GM12892 (cell line): Measurements from ENCODE around the gene CA9.
"Not testable (repeated sequence)": the region's sequence is repeated elsewhere in the genome, so short reads cannot be mapped to it uniquely, and the experiment has no call there.

Experiments
- DNase-seq: peaks from one replicate; pipeline ENCODE4 v3.0.0; 2011; ENCODE audit not compliant: insufficient read length
- FAIRE-seq: peaks from 2 replicates; lab custom pipeline; 2011; peaks lifted over from hg19 to GRCh38; lab: Jason Lieb, UNC
- POLR2A ChIP-seq: IDR thresholded peaks from 2 replicates; pipeline ENCODE4 v1.6.1; 2011; ENCODE audit warnings: low read depth, low read length, control low read depth
- POLR2AphosphoS5 ChIP-seq: IDR thresholded peaks from 2 replicates; pipeline ENCODE4 v1.6.1; 2011; ENCODE audit warnings: low read depth, low read length, control low read depth
- TAF1 ChIP-seq: IDR thresholded peaks from 2 replicates; pipeline ENCODE4 v1.6.1; 2011; ENCODE audit warnings: low read depth, mild to moderate bottlenecking, control low read depth, low read length, borderline replicate concordance

CA9 gene

GRCh38 chr9:35643046-35643445 lies 30.7 kb upstream of the CA9 start:
- DNase-seq (no peak), FAIRE-seq (no peak)
- TF ChIP-seq TAF1 = no peak
- TF ChIP-seq POLR2A = no peak
- no peak for TF ChIP-seq POLR2AphosphoS5

DNA sequence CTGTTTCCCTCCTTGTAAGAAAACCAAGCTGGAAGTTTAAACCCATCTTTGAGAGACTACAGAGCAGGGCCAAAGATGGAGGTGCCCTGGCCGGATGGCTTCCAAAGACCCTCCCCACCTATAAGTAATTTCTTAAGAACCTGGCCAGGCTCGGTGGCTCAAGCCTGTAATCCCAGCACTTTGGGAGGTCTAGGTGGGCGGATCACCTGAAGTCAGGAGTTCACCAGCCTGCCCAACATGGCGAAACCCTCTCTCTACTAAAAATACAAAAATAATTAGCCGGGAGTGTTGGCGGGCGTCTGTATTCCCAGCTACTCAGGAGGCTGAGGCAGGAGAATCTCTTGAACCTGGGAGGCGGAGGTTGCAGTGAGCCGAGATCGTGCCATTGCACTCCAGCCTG lies 28.0 kb upstream of the CA9 start:
- DNase-seq, FAIRE-seq: not testable (repeated sequence)

GRCh38 chr9:35646153-35646532 lies 27.6 kb upstream of the CA9 start:
- TF ChIP-seq TAF1 (no peak), POLR2AphosphoS5 (no peak), POLR2A (no peak)
- no peak for FAIRE-seq

DNA sequence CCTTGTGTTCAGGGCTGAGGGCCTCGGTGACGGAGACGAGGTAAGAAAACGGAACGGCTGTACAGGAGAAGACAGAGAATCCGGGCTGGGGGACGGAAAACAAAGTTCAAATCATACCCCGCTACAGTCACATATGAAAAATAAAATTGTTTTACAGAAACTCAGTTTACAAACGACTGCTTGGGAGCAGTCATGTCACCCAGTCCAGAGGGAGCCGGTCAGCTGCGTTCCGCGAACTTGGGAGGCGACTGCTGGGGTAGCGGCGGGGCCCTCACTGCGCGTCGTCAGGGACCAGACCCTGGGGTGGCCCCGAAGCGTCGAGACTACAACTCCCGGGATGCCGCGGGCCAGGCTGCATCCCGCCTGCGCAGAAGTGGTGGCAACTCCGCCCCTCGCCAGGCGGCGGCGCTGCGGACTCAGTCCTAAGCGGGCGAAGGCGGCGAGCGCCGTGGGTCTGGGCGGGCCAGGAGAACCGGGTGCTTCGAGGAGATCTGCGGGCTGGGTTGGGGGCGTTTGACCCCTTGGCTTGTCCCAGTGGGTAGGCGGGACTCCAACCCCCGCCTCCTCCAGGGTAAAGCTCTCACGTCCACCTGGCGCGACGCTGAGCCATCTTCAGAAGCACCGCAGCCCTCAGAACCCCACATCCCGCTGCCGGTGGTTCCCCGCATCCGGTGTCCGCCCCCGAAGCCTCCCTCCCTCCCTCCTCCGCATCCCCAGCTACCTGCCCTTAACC lies 27.0 kb upstream of the CA9 start:
- TF ChIP-seq POLR2AphosphoS5 = peak; percentile 61
- peak; percentile 55; the same call in 1 of the 2 replicates for TF ChIP-seq TAF1
- TF ChIP-seq POLR2A = peak; percentile 61
- peak; percentile 97 for FAIRE-seq
- DNase-seq = peak; percentile 95

More at GRCh38 chr9:35646153-35646532, 27.6 kb upstream of the CA9 start:
- no peak for DNase-seq

GRCh38 chr9:35649431-35650340 lies 24.0 kb upstream of the CA9 start:
- TF ChIP-seq TAF1 (no peak), POLR2A (no peak), POLR2AphosphoS5 (no peak)
- DNase-seq (no peak), FAIRE-seq (no peak)

DNA sequence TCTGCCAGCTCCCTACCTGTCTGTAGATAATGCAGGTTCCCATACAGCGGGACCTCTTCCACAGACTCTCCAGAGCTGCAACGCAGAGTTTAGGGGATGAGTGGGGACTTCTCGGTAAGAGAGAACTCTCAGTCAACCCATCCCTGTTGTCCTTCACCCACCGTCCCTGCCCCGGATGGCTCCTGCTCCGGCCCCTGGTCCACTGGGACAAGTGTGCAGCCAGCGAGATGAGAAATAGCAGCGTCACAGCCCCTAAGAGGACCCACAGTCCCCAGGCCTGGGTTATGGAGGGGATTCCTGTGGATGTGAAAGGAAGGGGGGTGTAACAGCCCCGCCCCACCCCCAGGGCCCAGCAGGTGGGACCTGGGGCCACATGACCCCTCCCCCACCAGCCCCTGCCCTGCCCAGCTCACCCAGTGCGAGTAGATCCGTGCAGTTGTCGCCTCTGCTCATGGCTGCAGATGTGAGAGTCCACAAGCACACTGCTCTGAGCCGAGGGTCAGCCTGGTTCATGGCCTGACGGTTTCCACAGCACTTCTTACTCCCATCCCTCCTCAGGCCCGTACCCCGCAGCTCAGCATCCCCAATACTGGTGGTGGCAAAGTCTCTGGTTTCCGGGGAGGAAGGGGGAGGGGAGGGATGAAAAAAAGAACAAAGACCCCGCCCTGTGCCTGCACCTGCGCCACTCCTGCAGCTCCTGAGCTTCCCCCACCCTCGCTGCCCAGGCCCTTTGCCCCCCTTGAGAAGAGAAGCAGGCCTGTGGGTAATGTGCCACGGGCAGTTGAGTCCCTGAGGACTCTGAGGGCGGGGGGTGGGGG lies 23.2 kb upstream of the CA9 start, which contains the start of gene SIT1:
Gene SIT1, minus strand, starts transcription at position 591 of the 818 bp plus-strand sequence. Its CDS starts 78 bp downstream, at position 513.
- TF ChIP-seq POLR2A = no peak
- no peak for TF ChIP-seq TAF1
- TF ChIP-seq POLR2AphosphoS5 = no peak
- no peak for DNase-seq
- no peak for FAIRE-seq

GRCh38 chr9:35651956-35652828 lies 21.5 kb upstream of the CA9 start:
- DNase-seq (no peak), FAIRE-seq (no peak)
- no peak for TF ChIP-seq TAF1
- TF ChIP-seq POLR2AphosphoS5 = no peak
- TF ChIP-seq POLR2A = no peak

- FAIRE-seq (no peak), DNase-seq (no peak)
- TF ChIP-seq POLR2A = no peak
- no peak for TF ChIP-seq POLR2AphosphoS5
- TF ChIP-seq TAF1 = no peak
These were observed 20.9 kb upstream of the CA9 start for GRCh38 chr9:35652829-35653209.

- DNase-seq (no peak), FAIRE-seq (no peak)
- TF ChIP-seq TAF1 = no peak
- no peak for TF ChIP-seq POLR2AphosphoS5
- no peak for TF ChIP-seq POLR2A
These were observed 20.1 kb upstream of the CA9 start for GRCh38 chr9:35653611-35654010.

GRCh38 chr9:35656348-35656747 lies 17.4 kb upstream of the CA9 start:
- DNase-seq = no peak
- FAIRE-seq = no peak
- TF ChIP-seq POLR2A = no peak
- no peak for TF ChIP-seq POLR2AphosphoS5
- no peak for TF ChIP-seq TAF1
